GM19240 (cell line): Measurements from ENCODE around the gene OXNAD1.

ENCODE experiments used
- DNase-seq: peaks from one replicate; pipeline ENCODE4 v3.0.0; 2011; ENCODE audit warnings: low spot score; ENCODE audit not compliant: insufficient read length

The OXNAD1 gene

GRCh38 chr3:16264708-16265454, at the start of gene OXNAD1, which contains the start of gene DPH3:
TSS of gene OXNAD1 (plus strand) at chr3:16265212. CDS start at chr3:16270953, 5,741 bp downstream.
TSS of gene DPH3 (minus strand) at chr3:16264943. CDS start at chr3:16264876, 67 bp downstream.
- DNase-seq = peak; percentile 84

GRCh38 chr3:16216373-16216935, 48.6 kb upstream of the OXNAD1 start:
- DNase-seq = no peak

DNA sequence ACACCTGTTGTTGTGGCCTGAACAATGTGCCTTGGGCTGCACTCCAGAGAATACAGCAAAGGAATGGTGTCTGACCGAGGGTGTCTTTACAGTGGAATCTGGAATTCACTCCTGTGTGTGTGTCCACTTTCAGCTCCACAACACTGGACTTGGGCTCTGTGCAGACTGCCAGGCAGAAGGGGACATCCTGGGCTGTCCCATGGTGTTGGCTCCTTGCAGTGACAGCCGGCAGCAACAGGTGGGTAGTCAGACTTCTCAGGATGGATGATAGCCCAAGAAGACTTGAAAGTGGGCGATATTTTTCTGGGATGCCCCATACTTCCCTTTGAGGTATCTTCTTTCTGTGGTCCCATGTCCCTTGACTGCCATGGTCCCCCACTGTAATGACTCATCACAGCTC, 45.2 kb upstream of the OXNAD1 start:
- DNase-seq = no peak

DNA sequence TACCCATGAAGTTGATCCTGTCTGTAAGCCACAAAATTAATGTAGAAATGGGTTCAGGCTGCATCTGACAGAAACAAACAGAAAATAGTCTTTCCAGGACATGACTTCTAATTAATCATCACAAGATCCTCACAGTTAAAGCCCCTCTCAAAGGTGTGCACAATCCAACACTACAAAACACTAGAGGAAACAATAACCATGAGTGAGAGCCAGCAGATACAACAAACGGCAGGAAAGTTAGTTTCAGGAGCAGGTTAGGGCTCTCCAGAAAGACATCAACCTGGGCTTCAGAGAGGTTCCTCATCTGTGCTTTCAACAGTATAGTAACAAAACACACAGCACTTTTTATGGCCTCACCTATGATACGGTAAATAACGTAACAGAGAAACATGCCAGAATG, 43.0 kb upstream of the OXNAD1 start:
- no peak for DNase-seq

DNA sequence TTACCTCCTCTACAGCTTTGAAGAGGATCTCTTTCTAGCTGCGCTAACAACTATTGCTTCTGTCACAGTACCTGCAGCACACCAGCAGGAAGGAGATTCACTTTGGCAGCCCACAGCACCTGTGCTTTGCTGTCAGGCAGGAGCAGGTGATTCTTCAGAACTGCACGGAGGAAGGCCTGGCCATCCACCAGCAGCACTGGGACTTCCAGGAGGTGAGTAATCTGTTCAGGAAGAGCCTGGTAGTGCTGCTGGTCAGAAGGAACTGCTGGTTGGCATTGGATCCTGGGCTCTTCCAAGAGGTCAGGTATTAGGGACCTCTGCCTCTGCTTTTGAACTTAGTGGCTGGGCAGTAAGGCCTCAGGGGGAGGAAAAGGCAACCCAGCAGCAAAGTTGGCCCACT, 42.5 kb upstream of the OXNAD1 start:
- DNase-seq = no peak

DNA sequence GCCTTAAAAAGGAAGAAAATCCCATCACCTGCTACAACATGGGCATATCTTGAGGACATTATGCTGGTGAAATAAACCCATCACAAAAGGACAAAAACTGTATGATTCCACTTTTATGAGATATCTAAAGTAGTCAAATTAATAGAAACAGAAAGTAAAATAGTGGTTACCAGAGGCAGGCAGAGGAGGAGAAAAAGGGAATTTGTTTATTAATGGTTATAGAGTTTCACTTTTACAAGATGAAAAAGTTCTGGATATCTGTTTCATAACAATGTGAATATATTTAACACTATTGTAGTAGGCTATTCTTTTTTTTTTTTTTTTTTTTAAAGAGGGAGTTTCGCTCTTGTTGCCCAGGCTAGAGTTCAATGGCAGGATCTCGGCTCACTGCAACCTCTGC, 40.7 kb upstream of the OXNAD1 start:
- DNase-seq = no peak

DNA sequence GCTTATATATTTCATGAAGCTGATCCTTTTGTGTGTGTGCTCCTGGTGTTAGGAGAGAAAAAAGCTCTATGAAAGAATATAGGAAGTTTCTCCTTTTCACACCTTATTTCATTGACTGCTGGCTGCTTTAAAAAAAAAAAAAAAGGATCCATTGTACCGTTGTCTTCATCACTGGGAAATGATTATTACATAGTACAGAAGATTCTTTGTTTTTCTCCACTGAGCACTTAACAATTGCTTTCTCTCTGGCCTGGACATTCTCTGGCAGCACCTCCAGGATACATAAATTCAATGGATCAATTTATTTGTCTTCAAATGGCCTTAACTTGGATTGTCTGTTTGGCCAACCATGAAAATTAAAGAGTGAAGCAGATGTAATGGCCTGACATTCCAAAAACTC, 37.4 kb upstream of the OXNAD1 start:
- no peak for DNase-seq

GRCh38 chr3:16229681-16230080, 35.3 kb upstream of the OXNAD1 start:
- DNase-seq = no peak

- no peak for DNase-seq
Measured at GRCh38 chr3:16231983-16232382, 33.0 kb upstream of the OXNAD1 start.

DNA sequence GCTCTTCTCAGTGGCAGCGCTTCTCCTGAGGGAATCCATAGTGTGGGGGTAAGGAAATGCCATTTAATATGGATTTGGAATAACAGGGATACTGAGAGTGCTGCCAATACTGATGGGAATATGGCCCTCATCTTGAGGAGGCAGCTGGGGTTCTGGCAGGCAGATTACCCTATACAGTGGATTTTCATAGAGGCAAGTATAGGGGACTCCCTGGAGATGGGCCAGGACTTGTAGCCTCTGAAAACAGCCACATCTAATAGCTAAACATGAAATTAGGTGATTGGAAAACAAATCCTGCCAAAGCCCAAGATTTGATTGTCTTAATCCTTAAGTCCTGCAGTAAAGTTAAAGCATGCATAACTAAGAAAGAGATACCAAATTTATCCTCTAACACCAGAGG, 31.2 kb upstream of the OXNAD1 start:
- DNase-seq = no peak

DNA sequence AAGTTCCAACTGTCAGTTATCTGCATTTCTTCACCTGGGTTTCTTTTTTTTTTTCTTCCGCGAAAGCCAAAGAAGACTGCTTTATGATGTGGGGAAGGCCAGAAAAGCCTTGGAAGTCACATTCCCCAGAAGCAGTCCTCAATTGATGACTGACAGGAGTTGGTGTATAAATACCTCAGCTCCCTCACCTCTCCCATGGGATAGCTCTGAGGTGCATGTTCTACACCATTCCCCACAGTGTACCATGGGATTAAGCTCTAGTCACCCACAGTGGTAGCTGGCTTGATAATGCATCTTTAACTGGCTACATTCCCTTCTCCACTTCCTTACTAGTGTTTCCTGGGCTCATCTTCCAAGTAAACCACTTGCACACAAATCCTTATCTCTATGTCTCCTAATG, 30.7 kb upstream of the OXNAD1 start:
- DNase-seq = no peak

- DNase-seq = no peak
Measured at GRCh38 chr3:16236030-16236639, 28.9 kb upstream of the OXNAD1 start.

GRCh38 chr3:16236856-16237393, 28.1 kb upstream of the OXNAD1 start:
- DNase-seq = no peak

GRCh38 chr3:16239086-16239770, 25.8 kb upstream of the OXNAD1 start:
- DNase-seq = no peak

DNA sequence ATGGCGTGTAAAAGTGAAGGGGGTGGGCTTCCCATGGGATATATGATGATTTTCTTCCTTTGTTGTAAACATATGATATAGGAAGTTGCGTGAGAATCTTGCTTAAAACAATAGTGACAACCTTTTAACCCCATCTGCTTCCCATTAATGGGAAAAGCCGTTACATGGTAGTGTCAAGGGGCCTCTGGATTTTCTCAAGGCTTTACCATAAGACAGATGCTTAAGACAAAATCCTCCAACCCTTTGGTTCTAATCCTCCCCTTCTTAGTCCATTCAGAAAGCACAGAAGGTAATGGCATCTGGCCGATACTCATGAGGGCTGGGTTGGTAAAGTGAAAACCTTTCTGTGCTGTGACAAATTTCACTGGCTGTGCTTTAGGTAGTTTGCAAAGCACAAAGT, 25.2 kb upstream of the OXNAD1 start:
- no peak for DNase-seq

DNA sequence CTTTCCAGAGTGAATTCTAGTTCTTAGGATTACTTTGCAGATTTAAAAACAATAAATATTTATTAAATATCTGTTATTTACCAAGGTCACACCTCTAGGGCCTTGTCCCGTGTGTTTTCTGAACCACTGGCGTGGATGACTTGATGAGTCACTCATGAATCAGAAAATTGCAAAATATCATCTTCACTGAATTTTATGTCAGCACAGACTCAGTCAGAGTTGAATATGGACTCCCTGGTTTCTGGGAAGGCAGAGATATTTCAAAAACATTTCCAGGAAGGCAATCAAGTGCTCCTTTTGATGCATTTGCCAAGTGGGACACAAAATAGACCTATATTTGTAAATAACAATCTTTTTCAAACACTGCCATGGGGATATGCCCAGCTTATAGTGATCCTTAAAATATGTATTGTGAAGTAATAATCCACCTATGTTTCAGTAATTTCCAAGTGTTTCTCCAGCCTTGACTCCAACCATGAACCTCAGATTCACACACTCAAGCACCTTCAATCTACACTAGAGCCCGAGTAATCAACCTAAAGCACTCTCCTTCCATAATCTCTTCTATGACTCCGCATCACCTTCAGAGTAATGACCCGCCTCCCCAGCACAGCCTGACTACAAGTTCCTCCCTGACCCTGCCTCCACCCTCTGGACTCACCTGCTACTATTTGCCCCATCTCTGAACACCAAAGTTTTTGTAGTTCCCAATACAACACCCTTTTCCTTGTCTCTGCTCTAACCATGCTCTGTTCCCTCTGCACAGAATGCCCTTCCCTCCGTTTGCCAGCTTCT, 24.6 kb upstream of the OXNAD1 start:
- no peak for DNase-seq

DNA sequence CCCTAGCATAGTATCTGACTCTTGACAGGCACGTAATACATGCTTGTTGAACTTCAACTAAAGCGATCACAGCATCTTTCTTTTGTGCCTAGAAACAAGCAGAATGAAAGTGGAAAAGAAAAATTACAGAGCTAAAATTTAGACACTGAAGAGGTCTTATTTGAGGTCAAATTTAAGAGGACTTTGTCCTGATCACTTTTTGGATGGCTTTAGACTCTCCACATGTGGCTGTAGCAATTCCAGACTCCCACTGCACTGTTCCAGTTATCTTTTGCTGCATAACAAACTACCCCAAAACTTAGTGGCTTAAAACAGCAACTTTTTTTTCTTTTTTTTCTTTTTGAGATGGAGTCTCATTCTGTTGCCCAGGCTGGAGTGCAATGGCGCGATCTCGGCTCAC, 23.8 kb upstream of the OXNAD1 start:
- no peak for DNase-seq

GRCh38 chr3:16242177-16242576, 22.8 kb upstream of the OXNAD1 start:
- DNase-seq = no peak

- no peak for DNase-seq
Measured at GRCh38 chr3:16243706-16244490, 21.1 kb upstream of the OXNAD1 start.

- DNase-seq = no peak
Measured at GRCh38 chr3:16245609-16246008, 19.4 kb upstream of the OXNAD1 start.
